ENCODE results near the gene DMD. TPM values are rescaled to one million over a fixed set of nuclear protein-coding genes. Genes with fewer than 3 reads are reported as not detected.

Gene DMD
- total RNA-seq, 1 donor from 2014 or later: 30.6 TPM

GRCh38 chrX:31323658-31324057 is 1887.7 kb downstream of the DMD start:
- Mint-ChIP-seq H3K36me3 (no peaks in the 10 kb centered on the region), H3K4me1 (peaks cover 11% of the 10 kb centered on the region), H3K27ac (no peak overlapping the region), H3K27me3 (ENCODE audit: insufficient read depth, low read depth) (no peaks in the 10 kb centered on the region), H3K4me3 (no peak overlapping the region), H3K9me3 (no peaks in the 10 kb centered on the region)
- Histone ChIP-seq H3K4me3 (no peak overlapping the region), H3K36me3 (no peaks in the 10 kb centered on the region), H4K20me1 (ENCODE audit: low read depth) (no peaks in the 10 kb centered on the region), H3K27me3 (no peaks in the 10 kb centered on the region), H3K9ac (no peak overlapping the region), H3F3A (ENCODE audit: low read depth) (no peaks in the 10 kb centered on the region), H2AFZ (replicated peaks) (no peak overlapping the region), H3K4me1 (no peaks in the 10 kb centered on the region), H3K27ac (no peak overlapping the region), H3K79me2 (ENCODE audit: low read depth) (no peaks in the 10 kb centered on the region), H3K4me2 (no peak overlapping the region), H3K9me3 (ENCODE audit: low read depth) (peaks cover 4% of the 10 kb centered on the region)
- TF ChIP-seq CTCF (IDR thresholded peaks at IDR 0.05) (no peak), EZH2 (IDR thresholded peaks at IDR 0.05) (no peak)
- no peak for DNase-seq (ENCODE audit: low spot score)

GRCh38 chrX:31320740-31321139 is 1890.6 kb downstream of the DMD start:
- H3K9me3 Mint-ChIP-seq: peaks cover 2% of the 10 kb centered on the region
- no peaks in the 10 kb centered on the region for H3K79me2 ChIP-seq (ENCODE audit: low read depth)

GRCh38 chrX:31319586-31319985 is 1891.8 kb downstream of the DMD start:
- no peak overlapping the region for H3K4me3 ChIP-seq
- no peaks in the 10 kb centered on the region for H3K9me3 ChIP-seq (ENCODE audit: low read depth)
- Mint-ChIP-seq H3K9me3 (peaks cover 2% of the 10 kb centered on the region), H3K4me3 (no peak overlapping the region), H3K4me1 (peaks cover 18% of the 10 kb centered on the region), H3K27me3 (ENCODE audit: insufficient read depth, low read depth) (no peaks in the 10 kb centered on the region), H3K27ac (no peak overlapping the region), H3K36me3 (peaks cover 1% of the 10 kb centered on the region)
- no peak overlapping the region for H2AFZ ChIP-seq (replicated peaks)
- H3K4me1 ChIP-seq: no peaks in the 10 kb centered on the region
- no peak for TF ChIP-seq CTCF (IDR thresholded peaks at IDR 0.05)
- TF ChIP-seq EZH2phosphoT487 (IDR thresholded peaks at IDR 0.05): no peak
- no peak for TF ChIP-seq EZH2 (IDR thresholded peaks at IDR 0.05)
- no peak overlapping the region for H3K9ac ChIP-seq
- DNase-seq (ENCODE audit: low spot score): no peak
- no peaks in the 10 kb centered on the region for H3K36me3 ChIP-seq
- H3F3A ChIP-seq (ENCODE audit: low read depth): peaks cover 6% of the 10 kb centered on the region
- H3K4me2 ChIP-seq: no peak overlapping the region
- no peak overlapping the region for H3K27ac ChIP-seq
- H3K79me2 ChIP-seq (ENCODE audit: low read depth): no peaks in the 10 kb centered on the region
- no peaks in the 10 kb centered on the region for H4K20me1 ChIP-seq (ENCODE audit: low read depth)
- no peaks in the 10 kb centered on the region for H3K27me3 ChIP-seq

More at GRCh38 chrX:31320740-31321139, 1890.6 kb downstream of the DMD start:
- H3K4me2 ChIP-seq: no peak overlapping the region
- peaks cover 1% of the 10 kb centered on the region for H3K36me3 Mint-ChIP-seq
- H3F3A ChIP-seq (ENCODE audit: low read depth): no peaks in the 10 kb centered on the region
- H2AFZ ChIP-seq (replicated peaks): no peak overlapping the region
- no peak for DNase-seq (ENCODE audit: low spot score)
- no peak overlapping the region for H3K9ac ChIP-seq
- no peaks in the 10 kb centered on the region for H4K20me1 ChIP-seq (ENCODE audit: low read depth)
- peaks cover 12% of the 10 kb centered on the region for H3K4me1 Mint-ChIP-seq
- H3K27me3 Mint-ChIP-seq (ENCODE audit: insufficient read depth, low read depth): no peaks in the 10 kb centered on the region
- H3K27me3 ChIP-seq: no peaks in the 10 kb centered on the region
- H3K4me3 Mint-ChIP-seq: no peak overlapping the region
- H3K27ac Mint-ChIP-seq: no peak overlapping the region
- H3K27ac ChIP-seq: no peak overlapping the region
- TF ChIP-seq CTCF (IDR thresholded peaks at IDR 0.05) (no peak), EZH2 (IDR thresholded peaks at IDR 0.05) (no peak), EZH2phosphoT487 (IDR thresholded peaks at IDR 0.05) (no peak)
- H3K4me1 ChIP-seq: no peaks in the 10 kb centered on the region
- no peak overlapping the region for H3K4me3 ChIP-seq
- no peaks in the 10 kb centered on the region for H3K9me3 ChIP-seq (ENCODE audit: low read depth)
- no peaks in the 10 kb centered on the region for H3K36me3 ChIP-seq

Measured in neural progenitor cell (in vitro differentiated cells).